ENCODE results near the gene CREBRF.
"Not testable (repeated sequence)": the region's sequence is repeated elsewhere in the genome, so short reads cannot be mapped to it uniquely, and the experiment has no call there.

The CREBRF gene

DNA sequence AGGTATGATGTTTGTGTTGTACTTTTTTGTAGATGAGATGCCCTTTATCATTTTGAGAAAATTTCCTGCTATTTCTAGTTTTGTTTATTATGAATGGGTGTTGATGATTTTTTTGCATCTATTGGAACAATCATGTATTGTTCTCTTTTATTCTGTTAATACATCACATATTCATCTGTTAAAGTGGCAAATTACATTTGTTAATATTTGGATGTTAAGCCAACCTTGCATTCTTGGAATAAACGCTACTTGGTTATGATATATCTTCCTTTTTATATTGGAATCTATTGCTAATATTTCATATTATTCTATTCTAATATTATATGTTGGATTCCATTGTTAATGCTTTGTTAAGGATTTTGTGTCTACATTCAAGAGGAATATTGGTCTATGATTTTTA is 63.6 kb downstream of the CREBRF start:
- CTCF ChIA-PET: no interaction called here
- no peak for DNase-seq (ENCODE audit: extremely low spot score)
- POLR2A ChIA-PET: no interaction called here
- TF ChIP-seq HDGF (IDR thresholded peaks at IDR 0.05; ENCODE audit: borderline replicate concordance): no peak
- TF ChIP-seq LEF1 (IDR thresholded peaks at IDR 0.05; ENCODE audit: borderline replicate concordance): no peak
- no peak for TF ChIP-seq FOXM1 (IDR thresholded peaks at IDR 0.05; ENCODE audit: borderline replicate concordance)
- no peak for TF ChIP-seq TARDBP (IDR thresholded peaks at IDR 0.05)
- TF ChIP-seq L3MBTL2 (conservative IDR thresholded peaks at IDR 0.05): no peak
- TF ChIP-seq SUZ12 (IDR thresholded peaks at IDR 0.05): no peak
- no peak for TF ChIP-seq SP1 (IDR thresholded peaks at IDR 0.05)
- no peak for TF ChIP-seq CTBP1 (IDR thresholded peaks at IDR 0.05; ENCODE audit: borderline replicate concordance)
- TF ChIP-seq FOXK2 (IDR thresholded peaks at IDR 0.05): no peak
- TF ChIP-seq ZNF384 (IDR thresholded peaks at IDR 0.05): no peak
- no peak for TF ChIP-seq FOXA1 (IDR thresholded peaks at IDR 0.05)
- TF ChIP-seq, protein P1, sequence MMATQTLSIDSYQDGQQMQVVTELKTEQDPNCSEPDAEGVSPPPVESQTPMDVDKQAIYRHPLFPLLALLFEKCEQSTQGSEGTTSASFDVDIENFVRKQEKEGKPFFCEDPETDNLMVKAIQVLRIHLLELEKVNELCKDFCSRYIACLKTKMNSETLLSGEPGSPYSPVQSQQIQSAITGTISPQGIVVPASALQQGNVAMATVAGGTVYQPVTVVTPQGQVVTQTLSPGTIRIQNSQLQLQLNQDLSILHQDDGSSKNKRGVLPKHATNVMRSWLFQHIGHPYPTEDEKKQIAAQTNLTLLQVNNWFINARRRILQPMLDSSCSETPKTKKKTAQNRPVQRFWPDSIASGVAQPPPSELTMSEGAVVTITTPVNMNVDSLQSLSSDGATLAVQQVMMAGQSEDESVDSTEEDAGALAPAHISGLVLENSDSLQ (IDR thresholded peaks at IDR 0.05): no peak
- TF ChIP-seq ELF4 (IDR thresholded peaks at IDR 0.05): no peak
- no peak for TF ChIP-seq NFRKB (IDR thresholded peaks at IDR 0.05)
- no peak for TF ChIP-seq ARNT (IDR thresholded peaks at IDR 0.05)
- no peak for TF ChIP-seq BHLHE40 (IDR thresholded peaks at IDR 0.05; ENCODE audit: borderline replicate concordance)

DNA sequence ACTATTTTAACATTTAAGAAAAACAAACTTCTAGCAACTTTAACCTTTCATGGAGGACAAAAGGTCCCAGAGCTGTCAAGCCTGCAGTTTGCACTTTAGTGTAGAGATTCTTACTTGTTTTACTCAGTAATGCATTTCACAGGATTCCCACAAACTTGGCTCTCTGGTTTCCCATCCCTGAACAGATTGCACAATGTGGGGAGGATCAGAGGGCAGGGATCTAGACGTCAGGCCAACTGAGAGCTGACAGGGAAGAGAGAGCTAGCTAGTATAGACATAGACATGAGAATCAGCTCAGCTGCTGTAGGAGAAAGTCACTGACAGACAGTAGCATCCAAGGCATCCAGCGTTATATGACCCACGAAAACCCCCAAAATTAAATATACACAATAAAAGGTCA is 67.3 kb downstream of the CREBRF start:
- ChIA-PET CTCF (no interaction called here), POLR2A (interaction anchor here (0.6 kb wide), 1 partner anchor 18 kb away, joined by 3 read pairs; no protein-coding TSS in a partner anchor)
- TF ChIP-seq SP1 (IDR thresholded peaks at IDR 0.05): no peak
- TF ChIP-seq TARDBP (IDR thresholded peaks at IDR 0.05): no peak
- TF ChIP-seq ARNT (IDR thresholded peaks at IDR 0.05): no peak
- no peak for TF ChIP-seq CTBP1 (IDR thresholded peaks at IDR 0.05; ENCODE audit: borderline replicate concordance)
- TF ChIP-seq HDGF (IDR thresholded peaks at IDR 0.05; ENCODE audit: borderline replicate concordance): no peak
- DNase-seq (ENCODE audit: extremely low spot score): no peak

DNA sequence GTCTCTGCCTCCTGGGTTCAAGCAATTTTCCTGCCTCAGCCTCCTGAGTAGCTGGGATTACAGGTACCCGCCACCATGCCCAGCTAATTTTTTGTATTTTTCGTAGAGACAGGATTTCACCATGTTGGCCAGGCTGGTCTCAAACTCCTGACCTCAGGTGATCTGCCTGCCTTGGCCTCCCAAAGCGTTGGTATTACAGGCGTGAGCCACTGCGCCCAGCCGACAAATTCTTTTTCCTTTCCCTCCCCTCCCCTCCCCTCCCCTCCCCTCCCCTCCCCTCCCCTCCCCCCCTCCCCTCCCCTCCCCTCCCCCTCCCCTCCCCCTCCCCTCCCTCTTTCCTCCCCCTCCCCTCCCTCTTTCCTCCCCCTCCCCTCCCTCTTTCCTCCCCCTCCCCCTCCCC is 76.0 kb downstream of the CREBRF start:
- DNase-seq (ENCODE audit: extremely low spot score); POLR2A ChIA-PET; CTCF ChIA-PET: not testable (repeated sequence)

DNA sequence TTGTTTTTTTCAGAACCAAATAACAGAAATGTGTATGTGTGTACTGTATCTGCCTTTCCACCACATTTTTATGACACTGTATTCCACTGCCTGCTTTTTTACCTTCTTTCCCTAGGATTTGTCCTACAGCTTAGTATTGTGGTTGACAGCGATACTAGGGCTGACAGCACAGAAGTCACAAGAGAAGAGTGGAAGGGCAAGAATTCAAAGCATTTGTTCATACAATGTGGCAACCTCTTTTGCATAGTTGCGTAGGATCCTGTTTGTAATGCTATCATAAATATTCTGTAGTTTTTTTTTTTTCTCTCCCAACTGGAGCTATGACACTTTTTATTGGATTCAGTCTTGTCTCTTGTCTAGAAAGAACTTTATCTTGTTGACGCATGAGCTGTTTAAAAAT is 82.6 kb downstream of the CREBRF start:
- POLR2A ChIA-PET: no interaction called here
- CTCF ChIA-PET: no interaction called here
- DNase-seq (ENCODE audit: extremely low spot score): no peak
- no peak for TF ChIP-seq CTBP1 (IDR thresholded peaks at IDR 0.05; ENCODE audit: borderline replicate concordance)

GRCh38 chr5:173139631-173140030 is 83.5 kb downstream of the CREBRF start:
- TF ChIP-seq BHLHE40 (IDR thresholded peaks at IDR 0.05; ENCODE audit: borderline replicate concordance) (no peak), SUZ12 (IDR thresholded peaks at IDR 0.05) (no peak), FOXM1 (IDR thresholded peaks at IDR 0.05; ENCODE audit: borderline replicate concordance) (no peak), FOXA1 (IDR thresholded peaks at IDR 0.05) (no peak), FOXK2 (IDR thresholded peaks at IDR 0.05) (no peak), SP1 (IDR thresholded peaks at IDR 0.05) (no peak)
- TF ChIP-seq, protein P1 (IDR thresholded peaks at IDR 0.05): no peak
- CTCF ChIA-PET: no interaction called here
- POLR2A ChIA-PET: no interaction called here
- no peak for DNase-seq (ENCODE audit: extremely low spot score)

DNA sequence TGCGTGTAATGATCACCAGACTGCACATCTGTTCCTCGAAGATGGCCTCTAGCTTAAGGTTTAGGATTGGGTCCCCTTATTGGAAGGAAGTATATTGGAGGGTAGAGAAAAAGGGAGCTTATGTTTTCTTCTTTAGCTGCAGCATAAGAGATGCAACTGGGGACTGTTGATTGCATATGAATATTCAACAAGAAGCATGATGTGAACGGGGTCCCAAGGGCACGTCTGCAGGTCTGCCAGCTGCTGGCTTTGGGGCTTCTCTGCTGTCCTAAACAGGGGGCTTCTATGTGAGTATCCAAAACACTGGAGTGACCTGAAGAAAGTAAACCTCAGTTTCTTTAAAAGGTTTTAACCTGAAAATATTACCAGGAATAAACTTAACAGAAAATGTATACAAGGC is 84.6 kb downstream of the CREBRF start:
- TF ChIP-seq ELF4 (IDR thresholded peaks at IDR 0.05) (no peak), HDGF (IDR thresholded peaks at IDR 0.05; ENCODE audit: borderline replicate concordance) (no peak), TARDBP (IDR thresholded peaks at IDR 0.05) (no peak), FOXK2 (IDR thresholded peaks at IDR 0.05) (no peak), LEF1 (IDR thresholded peaks at IDR 0.05; ENCODE audit: borderline replicate concordance) (no peak), FOXA1 (IDR thresholded peaks at IDR 0.05) (no peak), ZNF384 (IDR thresholded peaks at IDR 0.05) (no peak), NFRKB (IDR thresholded peaks at IDR 0.05) (no peak), L3MBTL2 (conservative IDR thresholded peaks at IDR 0.05) (no peak), FOXM1 (IDR thresholded peaks at IDR 0.05; ENCODE audit: borderline replicate concordance) (no peak), CTBP1 (IDR thresholded peaks at IDR 0.05; ENCODE audit: borderline replicate concordance) (no peak), BHLHE40 (IDR thresholded peaks at IDR 0.05; ENCODE audit: borderline replicate concordance) (no peak), SP1 (IDR thresholded peaks at IDR 0.05) (no peak)
- TF ChIP-seq, protein P1 (IDR thresholded peaks at IDR 0.05): no peak
- POLR2A ChIA-PET: no interaction called here
- no peak for DNase-seq (ENCODE audit: extremely low spot score)
- CTCF ChIA-PET: no interaction called here

- TF ChIP-seq, protein P1 (IDR thresholded peaks at IDR 0.05): no peak
- TF ChIP-seq SP1 (IDR thresholded peaks at IDR 0.05) (no peak), L3MBTL2 (conservative IDR thresholded peaks at IDR 0.05) (no peak), SUZ12 (IDR thresholded peaks at IDR 0.05) (no peak), FOXM1 (IDR thresholded peaks at IDR 0.05; ENCODE audit: borderline replicate concordance) (no peak), TARDBP (IDR thresholded peaks at IDR 0.05) (no peak), ARNT (IDR thresholded peaks at IDR 0.05) (no peak), ZNF384 (IDR thresholded peaks at IDR 0.05) (no peak), NFRKB (IDR thresholded peaks at IDR 0.05) (no peak), FOXK2 (IDR thresholded peaks at IDR 0.05) (no peak), FOXA1 (IDR thresholded peaks at IDR 0.05) (no peak), CTBP1 (IDR thresholded peaks at IDR 0.05; ENCODE audit: borderline replicate concordance) (no peak), HDGF (IDR thresholded peaks at IDR 0.05; ENCODE audit: borderline replicate concordance) (no peak), LEF1 (IDR thresholded peaks at IDR 0.05; ENCODE audit: borderline replicate concordance) (no peak), BHLHE40 (IDR thresholded peaks at IDR 0.05; ENCODE audit: borderline replicate concordance) (no peak), ELF4 (IDR thresholded peaks at IDR 0.05) (no peak)
- ChIA-PET POLR2A (no interaction called here), CTCF (no interaction called here)
- no peak for DNase-seq (ENCODE audit: extremely low spot score)
Observed at GRCh38 chr5:173143567-173143966, 87.4 kb downstream of the CREBRF start.

Measured in HEK293T (cell line).